HG02981 (cell line): ENCODE measurements around the gene DCC.
A peak's percentile ranks its signal among the peaks of the same experiment; 100 is the strongest.

Source experiments
- ATAC-seq: cut with Tn5 transposase; IDR thresholded peaks from one replicate; pipeline ENCODE4 v1.9.1; 2021; ENCODE audit warnings: mild to moderate bottlenecking, moderate library complexity; ENCODE audit not compliant: unreplicated experiment

Gene DCC

DNA sequence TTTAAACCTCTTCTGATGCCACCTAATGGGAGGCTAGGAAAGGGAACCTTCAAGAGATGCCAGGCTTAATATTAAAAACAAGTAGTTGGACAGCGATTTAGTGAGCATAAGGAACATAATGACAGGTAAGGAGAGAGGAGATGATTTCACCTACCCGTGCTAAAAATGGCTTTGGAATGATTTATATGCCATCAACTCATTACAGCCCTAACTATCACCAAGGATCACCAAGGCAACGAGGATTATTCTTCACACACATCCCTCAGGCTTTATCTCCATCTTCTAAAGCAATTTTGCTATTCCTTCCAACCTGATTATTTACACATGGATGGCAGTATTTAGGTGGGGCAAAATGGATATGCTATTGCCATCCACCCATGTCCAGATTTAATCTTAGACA lies 237.8 kb downstream of the DCC start:
- no peak for ATAC-seq

DNA sequence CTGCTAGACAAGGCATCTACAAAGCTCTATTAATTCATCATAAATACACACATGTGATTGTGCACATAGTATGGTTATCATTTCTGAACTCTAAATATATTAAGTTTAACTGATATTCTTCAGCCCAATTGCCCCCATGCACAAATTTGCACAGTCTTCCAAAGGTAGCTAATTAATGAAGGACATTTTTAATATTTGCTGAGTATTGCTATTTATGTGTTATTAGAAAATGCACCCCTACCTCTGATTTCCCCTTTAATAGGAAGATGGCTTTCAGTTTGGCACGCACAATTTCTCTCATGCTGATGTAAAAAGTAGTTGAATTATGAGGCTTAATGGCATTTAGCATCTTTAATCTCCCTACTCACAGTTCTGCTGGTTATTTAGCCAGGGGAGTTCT lies 242.1 kb downstream of the DCC start:
- no peak for ATAC-seq

DNA sequence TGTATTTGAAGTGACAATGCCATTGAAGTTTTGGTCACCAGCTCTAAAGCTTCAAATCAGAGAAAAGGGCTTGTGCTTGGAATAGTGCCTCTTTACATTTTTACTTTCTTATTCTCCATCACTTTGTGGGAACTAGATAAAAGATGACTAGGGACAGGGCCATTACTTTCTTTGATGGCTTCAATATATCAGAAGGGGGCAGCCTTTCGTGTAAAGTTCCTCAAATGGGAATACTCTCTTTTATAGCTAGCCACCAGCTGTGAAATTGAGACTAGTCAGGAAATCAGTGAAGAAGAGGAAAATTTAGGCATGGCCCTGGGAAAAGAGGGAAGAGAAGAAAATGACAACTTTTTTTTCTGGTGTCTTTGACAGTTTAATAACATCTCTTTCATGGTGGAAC lies 242.5 kb downstream of the DCC start:
- no peak for ATAC-seq

DNA sequence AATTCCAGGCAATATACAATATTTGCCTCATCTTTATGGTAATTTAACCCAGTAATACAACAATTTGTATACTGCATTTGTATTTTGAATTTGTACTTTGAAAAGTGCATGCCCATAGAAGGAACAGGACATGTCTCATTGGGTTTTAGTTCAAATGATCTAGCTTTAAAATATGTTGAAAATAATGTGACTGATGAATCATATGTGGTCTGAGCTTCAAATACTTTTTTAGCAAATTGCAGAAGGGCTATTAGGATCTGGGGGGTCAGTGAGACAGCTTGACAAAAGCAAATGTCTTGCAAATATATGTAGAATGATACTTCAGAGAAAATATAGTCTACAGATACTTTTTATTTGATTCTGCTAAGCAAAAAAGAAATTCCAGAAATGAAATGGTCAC lies 248.9 kb downstream of the DCC start:
- ATAC-seq = no peak

DNA sequence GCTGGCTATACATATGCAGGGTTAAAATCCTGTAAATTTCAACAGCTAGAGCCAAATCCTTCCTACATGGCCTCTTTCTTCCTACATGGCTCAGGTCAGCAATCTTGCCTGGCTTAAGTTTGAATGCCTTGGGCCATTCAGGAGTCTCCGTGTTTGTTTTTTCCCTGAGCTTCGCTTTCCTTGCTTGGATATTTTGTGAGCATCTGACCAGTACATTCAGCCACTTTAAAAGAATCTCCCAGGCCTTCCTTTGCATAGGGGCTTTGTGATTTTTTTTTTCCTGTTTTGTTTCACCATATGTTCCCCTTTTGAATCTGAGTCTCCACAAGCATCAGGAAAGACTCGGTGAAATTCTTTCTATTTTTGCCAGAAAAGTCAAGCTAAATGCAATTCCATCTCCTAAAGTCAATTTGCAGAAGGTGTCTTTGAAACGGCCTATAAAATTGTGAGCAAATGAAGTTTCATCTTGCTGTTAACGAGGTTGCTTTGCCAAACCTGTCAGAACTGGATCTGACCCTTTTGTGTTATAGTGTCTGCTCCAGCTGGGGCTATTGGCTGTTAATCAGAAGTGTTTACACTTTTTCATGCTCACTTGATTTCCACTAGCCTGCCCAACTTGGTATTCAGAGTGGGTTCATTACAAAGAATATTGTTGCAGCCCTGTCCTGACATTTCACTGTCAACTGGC lies 256.9 kb downstream of the DCC start:
- no peak for ATAC-seq

DNA sequence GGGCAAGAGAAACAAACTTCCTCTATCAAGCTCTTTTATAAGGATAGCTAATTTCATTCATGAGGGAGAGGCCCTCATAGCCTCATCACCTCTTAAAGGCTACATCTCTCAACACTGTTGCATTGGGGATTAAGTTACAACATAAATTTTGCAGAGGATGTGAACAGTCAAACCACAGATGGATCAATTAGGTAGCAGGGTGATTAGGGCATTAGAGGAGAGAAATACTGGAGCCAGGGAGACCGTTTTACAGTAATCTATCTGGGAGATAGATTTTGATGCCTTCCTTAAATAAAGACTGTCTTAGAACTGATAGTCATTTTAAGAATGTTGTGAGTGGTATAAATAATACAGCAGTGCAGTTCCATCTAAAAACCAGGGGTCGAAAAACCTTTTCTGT lies 258.9 kb downstream of the DCC start:
- ATAC-seq = no peak

DNA sequence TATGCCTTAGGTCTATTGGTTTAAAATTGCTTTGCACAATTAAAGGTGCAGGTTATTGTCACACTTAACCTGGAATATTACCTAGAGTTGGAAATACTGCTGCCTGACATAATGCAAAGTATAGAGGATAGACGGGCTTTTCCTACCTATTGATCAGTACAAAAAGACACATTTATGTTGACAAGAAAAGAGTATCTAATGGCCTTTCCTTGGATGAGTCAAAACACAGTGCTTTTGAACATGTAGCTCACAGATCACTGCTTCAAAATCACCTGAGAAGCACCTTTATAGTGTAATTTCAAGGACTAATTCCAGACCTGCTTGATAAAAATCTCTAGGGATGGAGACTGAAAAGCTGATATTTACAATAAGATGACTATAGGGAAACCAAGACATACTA lies 262.8 kb downstream of the DCC start:
- no peak for ATAC-seq

DNA sequence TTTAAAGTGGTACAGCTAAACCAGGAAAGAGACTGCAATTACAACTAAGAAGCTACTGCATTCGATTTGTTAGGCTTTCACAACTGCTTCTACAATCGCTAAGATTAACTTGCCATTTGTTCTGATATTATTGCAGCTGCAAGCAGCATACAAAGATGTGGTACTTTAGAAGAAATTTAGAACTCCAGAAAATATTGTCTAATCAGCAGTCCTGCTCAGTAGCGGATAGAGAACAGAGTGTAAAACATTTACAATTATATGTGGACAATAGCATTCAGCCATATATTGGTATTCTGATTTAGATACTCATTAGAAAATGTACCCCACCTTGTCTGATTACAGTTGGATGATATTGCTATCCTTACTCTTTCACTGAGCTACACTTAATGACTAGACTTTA lies 265.3 kb downstream of the DCC start:
- no peak for ATAC-seq

DNA sequence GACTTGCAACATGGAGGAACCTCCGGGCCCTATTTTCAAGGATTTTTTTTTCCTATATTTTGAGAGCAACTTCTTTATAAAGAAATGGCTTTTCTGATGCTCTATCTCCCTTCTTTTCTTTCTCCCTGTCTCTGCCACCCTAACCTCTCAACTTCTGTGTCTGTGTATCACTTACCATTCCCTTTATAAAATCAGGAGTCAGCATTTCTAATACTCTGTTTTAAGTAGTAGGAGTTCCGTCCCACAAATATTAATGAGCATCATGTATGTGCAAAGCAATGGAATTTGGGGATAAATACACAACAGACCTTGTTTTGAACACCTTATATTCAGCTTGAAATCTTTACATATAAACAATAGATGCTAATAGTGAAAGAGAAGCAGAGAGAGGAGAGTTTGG lies 268.0 kb downstream of the DCC start:
- ATAC-seq = no peak

DNA sequence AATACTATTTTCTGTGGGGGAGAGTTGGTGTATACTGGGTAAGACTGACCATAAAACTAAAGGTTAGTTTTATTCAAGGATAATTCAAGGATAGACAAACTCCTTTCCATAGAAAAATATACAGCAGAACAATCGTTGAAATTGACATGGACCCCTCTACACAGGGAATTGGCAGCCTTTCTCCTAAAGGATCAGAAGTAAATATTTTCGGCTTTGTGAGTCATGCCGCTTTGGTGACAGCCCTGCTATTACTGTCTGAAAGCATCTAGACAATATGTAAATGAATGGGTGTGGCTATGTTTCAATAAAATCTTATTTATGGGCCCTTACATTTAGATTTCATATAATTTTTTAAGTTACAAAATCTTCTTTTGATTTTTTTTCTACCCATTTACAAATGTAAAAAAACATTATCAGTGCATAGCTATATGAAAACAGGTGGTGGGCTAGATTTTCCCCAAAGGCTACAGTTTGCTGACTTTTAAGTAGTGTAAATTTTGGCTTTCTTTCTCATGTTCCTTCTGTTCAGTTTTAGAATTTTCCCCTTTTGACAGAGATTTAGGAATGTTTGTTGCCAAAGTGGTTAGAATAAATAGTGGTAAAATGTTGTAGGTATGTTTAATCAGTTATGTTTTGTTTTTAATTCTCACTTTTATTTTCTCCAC lies 270.6 kb downstream of the DCC start:
- no peak for ATAC-seq

DNA sequence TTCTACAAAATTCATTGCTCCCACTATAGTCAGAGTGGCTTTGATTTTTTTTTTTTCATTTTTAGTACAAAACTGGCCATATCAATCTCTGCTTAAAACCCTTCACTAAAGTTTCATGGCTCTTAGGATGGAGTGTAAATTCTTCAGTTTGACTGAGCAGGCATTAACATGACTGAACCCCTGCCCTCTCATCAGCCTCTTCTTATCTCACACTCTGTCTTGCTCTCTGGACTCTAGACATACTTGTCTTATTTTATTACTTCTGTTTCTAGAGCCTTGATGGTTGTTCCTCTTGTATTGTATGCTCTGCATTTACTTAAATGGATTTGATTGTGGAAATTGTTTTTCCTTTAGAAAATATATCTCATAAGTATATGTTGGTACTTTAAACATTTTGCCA lies 272.4 kb downstream of the DCC start:
- no peak for ATAC-seq

DNA sequence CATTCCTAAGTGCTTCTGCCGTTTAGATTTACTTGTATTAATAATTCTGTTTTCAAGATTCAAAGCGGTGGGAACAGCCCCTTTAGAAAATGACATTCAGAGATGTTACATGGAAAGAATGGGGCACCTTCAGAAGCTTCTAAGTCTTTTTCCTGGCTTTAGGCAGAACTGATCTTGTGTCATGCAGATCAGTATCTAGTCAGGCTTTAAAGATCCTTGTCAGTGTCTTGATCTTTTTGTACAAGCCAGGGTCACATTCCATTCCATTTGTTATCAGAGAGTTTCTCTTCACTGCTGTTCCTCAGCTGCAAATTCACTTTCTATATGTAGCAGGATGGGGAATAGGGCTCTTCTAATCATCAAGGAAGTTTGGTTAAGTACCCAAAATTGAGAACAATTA lies 275.3 kb downstream of the DCC start:
- ATAC-seq = no peak

DNA sequence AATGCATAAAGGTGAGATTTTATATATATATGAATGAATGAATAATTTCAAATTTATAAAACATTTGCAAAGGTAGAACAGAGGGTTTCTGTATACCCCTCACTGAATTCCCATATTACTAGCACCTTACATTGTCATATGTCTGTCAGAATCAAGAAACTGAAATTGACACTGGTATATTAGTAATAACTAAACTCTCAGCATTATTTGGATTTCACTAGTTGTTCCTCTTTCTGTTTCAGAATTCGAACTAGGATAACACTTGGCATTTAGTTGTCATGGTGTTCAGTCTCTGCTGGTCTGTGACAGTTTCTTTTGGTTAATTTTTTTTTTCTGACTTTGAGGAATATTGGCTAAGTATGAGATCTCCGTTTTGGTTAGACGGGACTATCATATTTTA lies 275.9 kb downstream of the DCC start:
- peak; percentile 83 for ATAC-seq

DNA sequence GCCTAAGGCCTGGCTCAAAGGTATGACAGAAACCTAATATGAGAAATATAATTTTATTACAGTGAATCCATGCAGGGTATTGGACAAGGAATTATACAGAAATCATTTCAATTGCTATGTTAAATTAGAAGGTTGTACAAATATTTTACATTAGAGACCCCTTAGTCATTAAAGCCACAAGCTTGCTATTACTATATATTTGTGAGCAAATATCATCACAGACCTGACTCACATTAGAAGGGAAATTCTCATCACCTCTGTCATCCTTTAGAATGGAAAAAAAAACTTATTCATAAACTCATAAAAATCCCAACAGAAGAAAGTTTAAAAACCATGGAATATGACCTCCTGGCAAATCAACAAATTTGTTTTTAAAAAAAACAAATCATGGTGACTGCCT lies 277.9 kb downstream of the DCC start:
- no peak for ATAC-seq

DNA sequence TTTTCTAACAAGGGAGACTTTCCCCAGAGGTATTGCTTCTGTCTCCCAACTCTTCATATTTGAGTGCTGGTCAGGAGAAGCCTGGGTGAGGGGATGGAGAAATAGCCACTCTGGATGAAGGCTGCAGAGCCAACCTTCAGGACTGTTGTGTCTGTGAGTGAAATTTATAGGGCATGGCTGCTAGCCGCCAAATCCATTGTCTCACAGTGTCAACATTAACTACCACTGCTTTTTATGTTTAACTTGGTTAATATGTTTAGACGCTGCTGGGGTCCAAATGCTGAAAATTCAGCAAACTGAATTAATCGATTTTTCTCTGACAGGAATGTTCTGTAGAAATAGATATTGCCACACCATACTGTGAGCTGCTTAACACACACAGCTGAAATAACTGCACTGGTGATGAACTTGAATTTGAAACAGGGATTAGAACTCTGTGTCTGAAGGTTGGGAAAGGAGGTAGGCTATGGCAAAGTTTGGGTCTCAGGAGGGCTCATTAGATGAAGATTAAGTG lies 281.0 kb downstream of the DCC start:
- no peak for ATAC-seq

DNA sequence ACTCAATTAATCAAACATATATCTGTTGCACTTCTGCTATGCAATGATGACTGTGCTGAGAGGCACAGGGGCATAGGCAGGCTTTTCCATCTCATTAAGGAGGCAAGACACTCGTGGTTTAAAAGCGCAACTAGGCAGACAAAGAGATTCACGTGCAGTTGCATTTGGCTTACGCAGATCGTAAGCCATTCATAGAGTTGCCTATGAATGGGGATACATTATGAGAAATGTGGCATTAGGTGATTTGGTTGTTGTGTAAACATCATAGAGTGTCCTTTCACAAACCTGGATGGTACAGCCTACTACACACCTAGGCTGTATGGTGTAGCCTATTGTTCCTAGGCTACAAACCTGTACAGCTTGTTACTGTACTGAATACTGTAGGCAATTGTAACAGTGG lies 284.7 kb downstream of the DCC start:
- no peak for ATAC-seq

DNA sequence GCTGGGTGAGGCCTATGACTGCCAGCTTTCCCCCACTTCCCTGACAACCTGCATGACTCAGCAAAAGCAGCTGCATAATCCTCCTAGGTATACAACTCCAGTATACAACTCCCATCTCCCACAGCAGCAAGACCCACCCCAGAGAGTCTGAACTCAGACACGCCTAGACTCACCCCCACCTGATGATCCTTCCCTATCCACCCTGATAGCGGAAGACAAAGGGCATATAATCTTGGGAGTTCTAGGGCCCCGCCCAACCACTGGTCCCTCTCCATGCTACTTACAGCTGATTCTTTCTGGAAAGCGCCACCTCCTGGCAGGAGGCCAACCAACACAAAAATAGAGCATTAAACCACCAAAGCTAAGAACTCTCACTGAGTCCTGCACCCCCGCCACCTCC lies 296.5 kb downstream of the DCC start:
- no peak for ATAC-seq

DNA sequence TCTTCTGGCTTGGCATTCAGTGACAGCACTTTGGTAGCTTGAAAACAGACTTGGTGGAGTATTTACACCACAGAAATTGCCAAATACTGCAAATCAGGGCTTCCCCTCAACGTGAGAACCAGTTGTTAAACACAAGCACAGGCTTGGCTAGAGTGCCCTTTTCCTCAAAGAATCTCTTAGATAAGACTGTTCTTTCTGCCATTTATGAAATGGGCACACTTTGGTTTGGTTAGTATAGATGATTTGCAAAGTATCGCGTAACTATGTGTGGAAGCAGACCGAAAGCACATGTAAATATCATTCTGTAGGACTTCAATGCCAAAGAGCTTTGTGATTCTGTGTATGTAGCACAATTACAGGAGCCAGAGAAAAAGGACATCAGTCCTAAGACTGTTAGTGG lies 308.2 kb downstream of the DCC start:
- ATAC-seq = no peak

DNA sequence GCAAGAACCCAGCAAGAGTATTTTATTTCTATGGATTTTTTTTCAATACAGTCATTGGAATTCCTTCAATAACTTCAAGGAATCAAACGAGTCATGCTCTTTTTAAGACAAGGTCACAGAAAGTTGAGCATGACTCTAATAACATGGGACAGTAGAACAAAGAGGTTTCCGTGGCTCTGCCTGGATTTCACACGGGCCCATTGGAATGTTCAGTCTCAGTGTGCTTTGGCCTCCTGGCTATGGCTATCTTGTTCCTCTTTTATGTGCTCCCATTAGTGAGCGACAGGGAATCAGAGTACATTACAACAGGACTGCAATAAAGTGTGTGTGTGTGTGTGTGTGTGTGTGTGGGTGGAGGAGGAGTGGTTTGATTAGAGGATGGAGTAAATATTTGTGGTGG lies 312.4 kb downstream of the DCC start:
- no peak for ATAC-seq

DNA sequence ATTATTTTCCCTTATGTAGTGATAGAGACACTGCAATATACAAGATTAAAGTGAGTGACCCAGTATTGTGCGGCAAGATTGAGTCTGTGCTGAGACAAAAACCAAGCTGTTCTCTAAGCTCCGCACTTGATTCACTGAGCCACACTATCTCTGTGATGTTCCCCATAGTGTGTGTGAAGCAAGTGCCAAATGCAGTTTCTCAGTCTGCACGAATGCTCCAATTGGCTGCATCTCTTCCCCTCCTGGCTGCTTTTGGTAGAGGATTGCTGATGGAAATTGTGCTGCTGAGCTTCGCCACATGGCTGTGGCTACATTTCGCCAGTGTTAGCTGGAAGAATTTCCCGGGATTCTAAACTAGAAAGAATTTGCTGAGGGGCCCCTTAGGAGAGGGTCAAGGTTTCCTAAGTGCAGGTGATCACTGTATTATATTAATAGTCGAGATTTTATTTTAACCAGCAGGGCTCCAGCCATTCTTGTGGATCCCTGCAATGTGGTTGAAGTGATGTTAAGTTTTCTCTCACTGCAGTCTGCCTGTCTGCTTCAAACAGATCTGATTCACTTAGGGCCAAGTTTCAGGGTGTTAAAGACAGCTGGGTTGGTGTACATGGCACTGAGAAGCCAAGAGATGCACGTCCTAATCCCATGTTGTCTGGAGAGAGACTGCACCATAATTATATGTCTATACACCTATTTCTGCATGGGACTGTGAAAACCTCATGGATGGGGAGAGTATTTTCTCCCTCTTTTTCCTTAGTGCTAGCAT lies 317.2 kb downstream of the DCC start:
- no peak for ATAC-seq

DNA sequence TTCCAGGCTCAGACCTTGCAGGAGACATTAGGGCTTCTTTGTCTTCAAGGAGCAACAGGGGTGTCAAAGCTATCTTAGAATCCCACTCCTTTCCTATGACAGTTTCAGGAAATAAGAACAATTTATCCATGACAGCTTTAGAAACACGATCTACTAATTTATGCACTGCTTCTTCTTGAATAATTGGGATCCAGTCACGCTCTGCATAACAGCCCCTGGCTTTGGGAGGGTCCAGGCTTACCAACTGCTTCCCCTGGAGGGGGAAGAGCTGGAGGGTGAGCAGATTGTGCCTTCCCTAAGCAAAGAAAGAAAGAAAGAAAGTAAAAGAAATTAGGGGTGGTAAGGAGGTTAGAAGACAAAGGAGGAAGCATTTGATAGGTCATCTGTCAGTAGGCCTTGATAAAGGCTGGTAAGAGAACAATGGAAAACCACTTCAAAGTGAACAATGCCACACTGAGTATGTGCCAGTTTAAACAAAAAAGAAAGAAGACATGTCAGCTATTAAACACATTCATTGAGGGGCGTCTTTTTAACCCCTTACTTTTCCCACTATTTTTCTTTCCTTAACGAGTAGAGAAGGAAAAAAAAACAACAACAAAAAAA lies 327.6 kb downstream of the DCC start:
- ATAC-seq = no peak

DNA sequence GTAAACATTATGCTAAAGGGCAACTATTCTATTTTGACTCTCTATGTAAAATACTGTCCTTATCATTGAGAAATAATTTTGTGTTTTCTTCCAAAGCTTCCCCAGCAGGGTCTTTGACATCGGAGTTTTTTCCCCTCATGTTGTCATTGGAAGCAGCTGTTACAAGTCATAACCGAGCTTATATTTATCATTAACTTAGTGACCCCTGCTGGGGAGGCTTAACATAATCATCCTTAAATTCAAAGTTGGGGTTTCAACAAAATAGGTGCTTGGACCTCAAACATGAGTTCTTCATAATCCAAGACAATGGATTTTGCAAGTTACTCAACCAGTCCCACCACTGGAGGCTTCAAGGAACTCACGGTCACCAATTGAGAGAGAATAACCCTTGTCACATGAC lies 330.9 kb downstream of the DCC start:
- ATAC-seq = no peak
